Panc1 (cell line): Measurements from ENCODE around the gene PLA2G1B. TPM values are rescaled to one million over a fixed set of nuclear protein-coding genes. Genes with fewer than 3 reads are reported as not detected.

ENCODE experiments used
- ATAC-seq: fragments of 200-7000 bp; cut with Tn5 transposase; 2 replicates; pipeline ENCODE4 v1.9.1; 2020; ENCODE audit warnings: mild to moderate bottlenecking, moderate library complexity
- BruUV-seq: library from RNA; stranded (reverse); fragments of 400-500 nt; replicated peaks from 2 replicates; lab custom pipeline; 2021; lab: Mats Ljungman, UMichigan
- CTCF ChIA-PET: fragments of 300-600 bp; sonication (Branson Sonifier 250); formaldehyde crosslinking; loops from one replicate; lab custom pipeline; 2022; ENCODE audit warnings: antibody characterized with exemption; lab: Charles Lee
- POLR2A ChIA-PET: fragments of 300-600 bp; sonication (Branson Sonifier 250); formaldehyde crosslinking; loops from one replicate; lab custom pipeline; 2022; ENCODE audit warnings: antibody characterized with exemption; lab: Charles Lee
- DNase-seq: peaks from one replicate; pipeline ENCODE4 v3.0.0-alpha.2; 2010; ENCODE audit warnings: low read depth, low spot score
- H3K27ac ChIP-seq: 2 replicates; pipeline ENCODE4 v1.5.1; 2011; ENCODE audit warnings: mild to moderate bottlenecking, low read length, inconsistent platforms
- H3K27me3 ChIP-seq: fragments of 200-500 bp; sonication (Bioruptor generic); 2 replicates; pipeline ENCODE4 v1.6.0; 2014; ENCODE audit warnings: low read length, inconsistent platforms; ENCODE audit not compliant: control insufficient read depth, insufficient read depth
- H3K36me3 ChIP-seq: fragments of 200-500 bp; sonication (Bioruptor generic); 2 replicates; pipeline ENCODE4 v1.5.1; 2014; ENCODE audit warnings: inconsistent platforms, mild to moderate bottlenecking, low read length, moderate library complexity; ENCODE audit not compliant: control insufficient read depth, insufficient read depth
- H3K4me1 ChIP-seq: 2 replicates; pipeline ENCODE4 v1.5.1; 2011; ENCODE audit warnings: inconsistent platforms, mild to moderate bottlenecking, low read length, moderate library complexity; ENCODE audit not compliant: control insufficient read depth, insufficient read depth
- H3K4me3 ChIP-seq, 2 experiments: 2 replicates each; pipeline ENCODE4 v1.5.1; 2011 to 2012; ENCODE audit warnings: low read depth in 2 of 2, low read length in 2 of 2, mild to moderate bottlenecking in 2 of 2, inconsistent platforms in 1 of 2, moderate library complexity in 1 of 2
- H3K9me3 ChIP-seq: fragments of 200-500 bp; sonication (Bioruptor generic); 2 replicates; pipeline ENCODE4 v1.5.1; 2014; ENCODE audit warnings: low read depth, mild to moderate bottlenecking, inconsistent platforms, low read length, moderate library complexity; ENCODE audit not compliant: control insufficient read depth, insufficient read depth
- CTCF ChIP-seq: fragments of 450-650 bp; IDR thresholded peaks from 2 replicates; pipeline ENCODE4 v1.5.1; 2017; ENCODE audit warnings: mild to moderate bottlenecking
- POLR2AphosphoS5 ChIP-seq: IDR thresholded peaks from 2 replicates; pipeline ENCODE4 v1.6.1; 2012; ENCODE audit warnings: mild to moderate bottlenecking, low read depth, low read length, moderate library complexity
- REST ChIP-seq, 2 experiments: IDR thresholded peaks; 2 replicates each; pipeline ENCODE4 v1.6.1; 2011 to 2012; ENCODE audit warnings: low read depth in 2 of 2, control low read depth in 1 of 2, low read length in 1 of 2, mild to moderate bottlenecking in 1 of 2, moderate library complexity in 1 of 2; ENCODE audit not compliant: insufficient read depth in 1 of 2
- SIN3A ChIP-seq: IDR thresholded peaks from 2 replicates; pipeline ENCODE4 v1.6.1; 2012; ENCODE audit warnings: low read depth, mild to moderate bottlenecking, low read length, moderate library complexity, borderline replicate concordance; ENCODE audit not compliant: insufficient read depth
- TCF7L2 ChIP-seq: IDR thresholded peaks from 2 replicates; pipeline ENCODE4 v1.6.1; 2011; ENCODE audit warnings: mild to moderate bottlenecking, low read depth, low read length, inconsistent platforms
- in situ Hi-C: cut with HindIII; loops from 2 replicates; pipeline ENCODE4 v1.10.0; 2016; ENCODE audit warnings: low sequenced_read_pairs, low pct_unique_long_range_greater_than_20kb
- intact Hi-C: fragments of 100-400 bp; cut with micrococcal nuclease; formaldehyde crosslinking; loops from one replicate; pipeline ENCODE4 v1.10.0; 2022; ENCODE audit not compliant: unreplicated experiment
- total RNA-seq: library from RNA; stranded (reverse); gene quantifications from one replicate; pipeline ENCODE4 v1.2.1, GENCODE V29; 2021; ENCODE audit not compliant: unreplicated experiment

The PLA2G1B gene
- total RNA-seq, 1 experiment from 2014 or later, result 0.69 TPM

DNA sequence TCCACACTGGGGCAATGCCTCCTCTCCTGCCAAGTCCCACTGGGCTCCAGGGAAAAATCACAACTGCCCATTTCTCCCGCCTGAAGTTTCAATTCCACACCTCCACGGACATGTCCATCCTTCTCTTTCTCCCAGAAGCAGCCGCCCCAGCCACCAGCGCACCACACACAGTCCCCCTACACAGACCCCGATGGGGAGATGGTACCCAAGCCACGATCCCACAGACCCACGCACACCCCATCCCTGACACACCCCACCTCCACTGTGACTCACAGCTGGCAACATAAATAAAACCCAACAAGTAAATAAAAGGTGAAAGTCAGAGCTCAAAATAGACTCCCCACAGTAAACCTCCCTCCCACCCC lies 38.7 kb upstream of the PLA2G1B start:
- CTCF ChIA-PET, result interaction anchor here (0.8 to 1.6 kb wide), 5 partner anchors 9 to 35 kb away, joined by 4 to 8 read pairs (median 6); no protein-coding TSS in a partner anchor
- intact Hi-C loops (no loop called here), in situ Hi-C loops (no loop called here)
- no peak for ATAC-seq
- no peak overlapping the region for H3K4me3 ChIP-seq
- POLR2A ChIA-PET, result no interaction called here
- no peak overlapping the region for H3K27ac ChIP-seq
- TF ChIP-seq CTCF (no peak), POLR2AphosphoS5 (no peak), SIN3A (no peak), REST (IDR thresholded peaks at IDR 0.05; ENCODE audit: insufficient read depth in 1 of 2, low read depth in 2 of 2, low read length in 1 of 2) (no peak), TCF7L2 (no peak)
- DNase-seq, result no peak
- no peaks in the 10 kb centered on the region; the same call in 1 of the 2 replicates for H3K36me3 ChIP-seq
- no peaks in the 10 kb centered on the region for H3K9me3 ChIP-seq
- peaks cover 13% of the 10 kb centered on the region for H3K4me1 ChIP-seq
- no TSS peak for BruUV-seq
- H3K27me3 ChIP-seq, result peaks cover 16% of the 10 kb centered on the region

DNA sequence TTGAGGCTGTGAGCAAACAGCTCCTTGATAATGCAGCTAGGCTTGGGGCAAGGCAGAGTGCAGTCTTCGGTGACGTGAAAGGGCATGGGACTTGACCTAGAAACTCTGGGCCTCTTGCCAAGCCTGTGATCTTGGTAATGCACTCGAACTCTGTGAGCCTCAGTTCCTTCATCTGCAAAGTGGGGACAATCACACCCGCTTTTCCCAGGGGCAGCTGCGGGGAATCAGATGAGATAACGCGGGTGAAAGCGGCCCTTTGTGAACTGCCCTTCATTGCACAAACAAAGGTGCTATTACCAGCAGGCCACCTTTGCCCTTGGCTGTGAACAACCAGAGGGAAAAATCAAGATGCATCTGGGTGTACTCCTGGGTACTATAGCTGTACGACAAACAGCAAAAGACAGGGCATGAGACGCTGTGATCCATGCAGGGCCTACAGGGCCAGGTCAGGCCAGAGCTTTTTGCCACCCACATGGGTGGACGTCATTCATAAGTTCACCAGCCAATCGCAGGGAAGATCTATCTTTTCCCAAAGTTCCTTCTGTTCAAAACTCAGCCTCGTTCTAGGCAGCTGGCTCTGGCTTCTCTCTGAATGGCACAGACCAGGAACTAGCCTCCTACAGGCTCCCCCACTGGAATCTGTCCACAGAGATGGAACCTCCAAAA lies 38.2 kb upstream of the PLA2G1B start:
- ChIA-PET CTCF (interaction anchor here (0.5 to 1.6 kb wide), 2 partner anchors 11 to 19 kb away, joined by 5 to 6 read pairs; no protein-coding TSS in a partner anchor), POLR2A (no interaction called here)
- BruUV-seq, result no TSS peak
- peaks cover 13% of the 10 kb centered on the region for H3K4me1 ChIP-seq
- in situ Hi-C loops (no loop called here), intact Hi-C loops (no loop called here)
- no peak for DNase-seq
- no peaks in the 10 kb centered on the region for H3K9me3 ChIP-seq
- no peak for ATAC-seq
- no peak overlapping the region for H3K4me3 ChIP-seq
- TF ChIP-seq POLR2AphosphoS5 (no peak), REST (IDR thresholded peaks at IDR 0.05; ENCODE audit: insufficient read depth in 1 of 2, low read depth in 2 of 2, low read length in 1 of 2) (no peak), CTCF (no peak)
- H3K27ac ChIP-seq, result no peak overlapping the region
- H3K36me3 ChIP-seq, result no peaks in the 10 kb centered on the region; the same call in 1 of the 2 replicates
- peaks cover 12% of the 10 kb centered on the region for H3K27me3 ChIP-seq
